OCI-LY3 (cell line): Measurements from ENCODE around the gene TOGARAM1.

ENCODE experiments used
- H2AFZ ChIP-seq: fragments of 200-600, 300-600 bp; shearing (Covaris generic); 2 replicates; pipeline ENCODE4 v1.6.0; 2014; ENCODE audit warnings: antibody characterized with exemption, low read depth, low read length
- H3K27ac ChIP-seq: fragments of 200-600, 300-600 bp; sonication (generic); 2 replicates; pipeline ENCODE4 v1.5.1; 2014; ENCODE audit warnings: mild to moderate bottlenecking, low read length, moderate library complexity, mixed read lengths
- H3K27me3 ChIP-seq: fragments of 200-600, 300-600 bp; sonication (generic); 2 replicates; pipeline ENCODE4 v1.6.1; 2014; ENCODE audit warnings: low read depth, low read length, mixed read lengths
- H3K36me3 ChIP-seq: fragments of 200-600, 300-600 bp; sonication (generic); replicated peaks from 2 replicates; pipeline ENCODE3; 2014; ENCODE audit warnings: low read depth, low read length, mixed read lengths
- H3K4me1 ChIP-seq: fragments of 300-600, 200-600 bp; sonication (generic); 2 replicates; pipeline ENCODE4 v1.6.1; 2014; ENCODE audit warnings: low read length, mixed read lengths
- H3K4me2 ChIP-seq: fragments of 200-600, 300-600 bp; sonication (generic); 2 replicates; pipeline ENCODE4 v1.6.1; 2014; ENCODE audit warnings: low read length, mixed read lengths
- H3K4me3 ChIP-seq: fragments of 300-600, 200-600 bp; sonication (generic); 2 replicates; pipeline ENCODE4 v1.5.1; 2014; ENCODE audit warnings: antibody characterized with exemption, mild to moderate bottlenecking, low read length, moderate library complexity
- H3K79me2 ChIP-seq: fragments of 300-600, 200-600 bp; shearing (Covaris generic); 2 replicates; pipeline ENCODE4 v1.6.1; 2014; ENCODE audit warnings: mild to moderate bottlenecking, low read length, mixed read lengths
- H3K9ac ChIP-seq: fragments of 300-600, 200-600 bp; shearing (Covaris generic); 2 replicates; pipeline ENCODE4 v1.6.0; 2014; ENCODE audit warnings: mild to moderate bottlenecking, low read length, moderate library complexity
- H3K9me3 ChIP-seq: fragments of 200-600, 300-600 bp; shearing (Covaris generic); 2 replicates; pipeline ENCODE4 v1.6.1; 2014; ENCODE audit warnings: low read length, mixed read lengths; ENCODE audit not compliant: insufficient read depth
- H4K20me1 ChIP-seq: fragments of 200-600, 300-600 bp; sonication (generic); 2 replicates; pipeline ENCODE4 v1.6.1; 2016; ENCODE audit warnings: low read length, mixed read lengths; ENCODE audit not compliant: insufficient read depth
- CTCF ChIP-seq: fragments of 200-600, 300-600 bp; sonication (generic); IDR thresholded peaks from 2 replicates; pipeline ENCODE4 v1.5.1; 2014; ENCODE audit warnings: antibody characterized with exemption, low read length, low read depth
- EZH2phosphoT487 ChIP-seq: fragments of 200-600 bp; shearing (Covaris generic); IDR thresholded peaks from 2 replicates; pipeline ENCODE4 v1.6.1; 2018; ENCODE audit warnings: antibody characterized with exemption, mixed run types, low read depth

TOGARAM1 gene

GRCh38 chr14:45044638-45045037 lies 82.6 kb downstream of the TOGARAM1 start:
- no peaks in the 10 kb centered on the region for H3K79me2 ChIP-seq
- no peak overlapping the region for H3K4me2 ChIP-seq
- no peaks in the 10 kb centered on the region for H4K20me1 ChIP-seq
- H2AFZ ChIP-seq: no peak overlapping the region
- H3K9ac ChIP-seq: no peak overlapping the region
- H3K9me3 ChIP-seq: no peaks in the 10 kb centered on the region
- H3K27me3 ChIP-seq: no peaks in the 10 kb centered on the region
- H3K27ac ChIP-seq: no peak overlapping the region
- no peaks in the 10 kb centered on the region for H3K4me1 ChIP-seq
- H3K36me3 ChIP-seq: peaks cover 14% of the 10 kb centered on the region
- TF ChIP-seq EZH2phosphoT487 (no peak), CTCF (no peak)
- no peak overlapping the region for H3K4me3 ChIP-seq

DNA sequence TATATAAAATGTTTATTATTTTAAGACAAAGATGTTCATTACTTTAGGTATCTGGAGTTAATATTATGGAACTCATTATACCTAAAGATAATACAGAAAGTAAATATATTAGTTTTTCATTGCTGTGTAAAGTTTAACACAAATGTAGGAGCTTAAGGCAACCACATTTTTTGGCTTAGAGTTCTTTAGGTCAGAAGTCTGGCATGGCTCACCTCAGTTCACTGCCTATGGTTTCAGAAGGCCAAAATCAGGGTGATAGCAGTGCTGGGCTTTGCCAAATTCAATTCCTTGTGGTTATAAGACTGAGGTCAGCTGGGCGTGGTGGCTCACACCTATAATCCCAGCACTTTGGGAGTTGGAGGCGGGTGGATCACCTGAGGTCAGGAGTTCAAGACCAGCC lies 86.4 kb downstream of the TOGARAM1 start:
- no peaks in the 10 kb centered on the region for H3K27me3 ChIP-seq
- no peaks in the 10 kb centered on the region for H3K4me1 ChIP-seq
- no peak overlapping the region for H3K4me3 ChIP-seq
- H3K27ac ChIP-seq: no peak overlapping the region
- H3K79me2 ChIP-seq: no peaks in the 10 kb centered on the region
- H3K4me2 ChIP-seq: no peak overlapping the region
- no peaks in the 10 kb centered on the region for H4K20me1 ChIP-seq
- no peak overlapping the region for H3K9ac ChIP-seq
- TF ChIP-seq EZH2phosphoT487 (no peak), CTCF (no peak)
- H3K9me3 ChIP-seq: no peaks in the 10 kb centered on the region
- peaks cover 22% of the 10 kb centered on the region for H3K36me3 ChIP-seq
- H2AFZ ChIP-seq: no peak overlapping the region

DNA sequence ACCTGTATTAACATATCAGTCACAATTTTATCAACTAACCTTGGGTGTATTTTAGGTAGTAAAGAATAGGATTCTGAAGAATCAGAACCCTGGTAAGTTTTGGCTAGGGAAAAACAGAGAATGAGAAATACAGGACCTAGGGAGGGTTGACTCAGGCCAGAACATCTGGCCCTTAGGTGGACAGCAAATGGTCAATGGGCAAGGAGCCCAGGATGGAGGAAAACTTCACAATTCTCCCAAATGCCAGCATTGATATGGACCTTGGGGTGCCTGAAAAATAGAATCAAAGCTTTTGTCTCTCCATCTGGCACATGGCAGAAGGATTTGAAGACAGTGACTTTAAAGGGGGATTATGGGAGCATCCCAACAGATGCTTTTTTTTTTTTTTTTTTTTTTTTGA lies 89.2 kb downstream of the TOGARAM1 start:
- no peak overlapping the region for H3K4me2 ChIP-seq
- no peak for TF ChIP-seq CTCF
- no peak for TF ChIP-seq EZH2phosphoT487
- H3K36me3 ChIP-seq: peaks cover 32% of the 10 kb centered on the region
- H4K20me1 ChIP-seq: no peaks in the 10 kb centered on the region
- H3K27ac ChIP-seq: no peak overlapping the region
- no peaks in the 10 kb centered on the region for H3K79me2 ChIP-seq
- no peak overlapping the region for H2AFZ ChIP-seq
- H3K4me3 ChIP-seq: no peak overlapping the region
- no peak overlapping the region for H3K9ac ChIP-seq
- H3K27me3 ChIP-seq: no peaks in the 10 kb centered on the region
- no peaks in the 10 kb centered on the region for H3K9me3 ChIP-seq
- H3K4me1 ChIP-seq: no peaks in the 10 kb centered on the region

- H3K27ac ChIP-seq: no peak overlapping the region
- no peak overlapping the region for H3K4me2 ChIP-seq
- H3K9ac ChIP-seq: no peak overlapping the region
- no peaks in the 10 kb centered on the region for H3K79me2 ChIP-seq
- TF ChIP-seq CTCF (no peak), EZH2phosphoT487 (no peak)
- no peak overlapping the region for H2AFZ ChIP-seq
- no peak overlapping the region for H3K4me3 ChIP-seq
- H3K9me3 ChIP-seq: no peaks in the 10 kb centered on the region
- no peaks in the 10 kb centered on the region for H3K27me3 ChIP-seq
- no peaks in the 10 kb centered on the region for H3K4me1 ChIP-seq
- H3K36me3 ChIP-seq: peaks cover 26% of the 10 kb centered on the region
- H4K20me1 ChIP-seq: no peaks in the 10 kb centered on the region
Observed at GRCh38 chr14:45051896-45052295, 89.9 kb downstream of the TOGARAM1 start.
